ENCODE results near the gene ESYT2.

DNA sequence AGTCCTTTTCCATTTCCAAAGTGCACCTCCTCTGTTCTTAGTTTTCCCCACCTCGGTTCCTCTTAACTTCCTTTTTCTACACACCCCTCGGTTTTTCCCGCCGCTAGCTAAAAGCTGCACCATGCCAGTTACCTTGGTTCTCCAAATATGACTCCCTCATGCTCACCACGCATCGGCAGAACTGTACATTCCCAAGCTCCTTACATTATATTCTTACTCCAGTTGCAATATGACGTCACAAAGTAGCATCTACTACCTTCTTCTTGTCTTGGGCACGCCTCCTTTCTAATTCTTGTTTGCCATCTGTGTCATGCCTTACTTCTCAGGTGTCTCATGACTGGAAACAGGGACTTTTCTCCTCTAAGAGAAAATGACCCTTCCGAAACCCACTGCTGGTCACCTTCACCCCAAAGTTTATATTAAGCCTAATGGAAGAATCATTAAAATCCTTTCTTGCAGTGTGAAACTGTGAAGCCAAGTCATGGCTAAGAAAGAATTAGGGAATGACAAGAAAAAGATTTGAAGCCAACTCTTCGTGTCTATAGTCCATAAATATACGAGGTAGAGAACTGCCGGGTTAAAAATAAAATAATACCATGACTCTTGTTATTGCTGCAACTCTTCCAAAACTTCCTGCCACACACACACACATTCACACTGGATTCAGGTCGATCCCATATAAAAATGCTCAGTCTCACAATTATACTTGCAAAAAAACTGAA is 1.7 kb downstream of the ESYT2 start:
- no peak for TF ChIP-seq YY1 (IDR thresholded peaks at IDR 0.05; ENCODE audit: insufficient read depth, insufficient read length)
- TF ChIP-seq SUZ12 (IDR thresholded peaks at IDR 0.05; ENCODE audit: extremely low read depth, insufficient read depth, insufficient read length) = no peak
